HG03378 (cell line): ENCODE results near the gene CFAP52.
"Not testable (repeated sequence)": the region's sequence is repeated elsewhere in the genome, so short reads cannot be mapped to it uniquely, and the experiment has no call there.

Source experiments
- ATAC-seq: cut with Tn5 transposase; IDR thresholded peaks from one replicate; pipeline ENCODE4 v1.9.1; 2021; ENCODE audit warnings: mild to moderate bottlenecking, moderate library complexity; ENCODE audit not compliant: unreplicated experiment

The CFAP52 gene

GRCh38 chr17:9576521-9577372 lies at the start of gene CFAP52:
Gene CFAP52, plus strand, starts transcription at chr17:9576642. Its CDS starts 54 bp downstream, at chr17:9576696.
- ATAC-seq = no peak

- ATAC-seq = no peak
These were observed 48.7 kb upstream of the CFAP52 start for GRCh38 chr17:9527788-9528187.

DNA sequence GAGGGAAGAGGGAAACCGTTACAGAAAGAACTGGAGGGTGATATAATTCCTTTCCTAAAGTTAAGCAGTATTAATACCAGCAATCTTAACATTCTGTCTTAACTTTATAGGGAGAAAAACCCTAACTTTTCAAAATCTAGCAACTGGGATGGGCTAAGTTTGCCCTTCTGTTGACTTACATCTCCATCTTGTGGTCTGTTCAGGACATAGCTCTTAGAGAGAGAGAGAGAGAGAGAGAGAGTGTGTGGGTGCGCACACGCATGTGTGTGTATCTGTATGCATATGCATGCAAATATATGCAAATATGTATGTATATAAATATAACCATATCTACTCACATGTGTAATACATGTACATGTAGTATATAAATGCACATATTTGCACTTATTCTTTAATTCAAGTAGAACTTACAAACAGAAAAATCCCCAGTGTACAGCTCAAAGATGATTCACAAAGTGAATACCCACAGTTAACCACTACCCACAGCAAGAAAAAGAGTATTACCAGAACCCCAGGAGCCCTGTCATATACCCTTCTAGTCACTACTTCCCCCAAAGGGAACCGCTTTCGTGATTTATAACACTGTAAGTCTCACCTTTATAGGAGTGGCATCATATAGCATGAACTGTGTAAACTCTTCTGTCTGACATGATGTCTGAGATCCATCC lies 47.3 kb upstream of the CFAP52 start:
- ATAC-seq = no peak

DNA sequence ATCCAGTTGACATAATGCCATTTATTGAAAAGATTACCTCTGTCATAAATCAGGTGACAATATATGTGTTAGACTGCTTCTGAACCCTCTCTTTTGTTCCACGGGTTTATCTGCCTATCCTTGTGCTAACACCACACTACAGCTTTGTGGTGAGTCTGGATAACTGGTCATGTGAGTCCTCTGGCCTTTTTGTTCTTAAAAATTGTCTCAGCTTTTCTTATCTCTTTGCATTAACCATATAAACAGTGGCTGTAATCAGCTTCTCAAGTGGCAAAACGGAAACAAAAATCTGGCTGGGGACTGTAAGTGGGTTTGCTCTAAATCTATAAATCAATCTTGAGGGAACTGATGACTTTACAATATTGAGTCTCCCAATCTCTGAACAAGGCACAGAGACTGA lies 45.4 kb upstream of the CFAP52 start:
- ATAC-seq = no peak

DNA sequence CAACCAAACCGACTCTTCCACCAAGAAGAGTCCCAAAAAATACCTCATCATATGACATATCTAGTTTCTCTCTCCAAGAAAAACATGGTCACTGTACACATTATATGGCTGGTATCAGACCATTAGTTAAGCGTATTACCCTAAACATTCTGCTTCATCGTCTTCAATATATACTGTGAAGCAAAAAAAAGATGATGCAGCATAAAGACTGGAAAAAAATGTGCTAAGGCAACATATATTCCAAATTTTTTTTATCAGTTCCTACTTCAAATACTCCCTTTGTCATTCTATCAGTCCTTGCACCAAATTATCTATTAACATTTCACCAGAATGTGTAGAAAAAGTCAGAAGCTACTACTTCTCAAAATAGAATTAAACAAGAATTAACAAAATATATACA lies 43.7 kb upstream of the CFAP52 start:
- no peak for ATAC-seq

GRCh38 chr17:9533441-9533840 lies 43.0 kb upstream of the CFAP52 start:
- no peak for ATAC-seq

- ATAC-seq = no peak
These were observed 40.4 kb upstream of the CFAP52 start for GRCh38 chr17:9536061-9536460.

GRCh38 chr17:9537177-9537776 lies 39.2 kb upstream of the CFAP52 start:
- ATAC-seq = no peak

GRCh38 chr17:9538626-9539025 lies 37.8 kb upstream of the CFAP52 start:
- no peak for ATAC-seq

GRCh38 chr17:9541718-9542117 lies 34.7 kb upstream of the CFAP52 start:
- no peak for ATAC-seq

- ATAC-seq = no peak
These were observed 32.2 kb upstream of the CFAP52 start for GRCh38 chr17:9544221-9544620.

GRCh38 chr17:9549215-9549614 lies 27.2 kb upstream of the CFAP52 start:
- ATAC-seq = no peak

DNA sequence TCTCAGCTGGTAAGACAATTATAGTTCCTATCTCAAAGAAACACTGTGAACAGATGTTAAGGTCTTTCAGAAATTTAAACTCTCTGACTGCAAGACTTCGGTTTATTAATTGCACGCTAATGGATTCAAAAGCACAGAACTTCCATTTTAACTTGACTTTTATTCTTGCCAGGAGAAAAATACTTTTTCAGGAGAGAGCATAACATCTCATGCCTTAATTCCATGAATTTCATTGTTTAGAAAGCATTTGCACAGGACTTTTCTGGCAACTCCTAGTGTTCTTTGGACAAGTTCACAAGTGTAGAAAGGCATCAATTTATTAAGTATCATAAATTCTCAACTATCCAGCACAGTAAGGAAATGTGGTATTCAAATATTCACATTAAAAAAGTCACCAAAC lies 23.3 kb upstream of the CFAP52 start:
- ATAC-seq = no peak

GRCh38 chr17:9553596-9553995 lies 22.8 kb upstream of the CFAP52 start:
- no peak for ATAC-seq

DNA sequence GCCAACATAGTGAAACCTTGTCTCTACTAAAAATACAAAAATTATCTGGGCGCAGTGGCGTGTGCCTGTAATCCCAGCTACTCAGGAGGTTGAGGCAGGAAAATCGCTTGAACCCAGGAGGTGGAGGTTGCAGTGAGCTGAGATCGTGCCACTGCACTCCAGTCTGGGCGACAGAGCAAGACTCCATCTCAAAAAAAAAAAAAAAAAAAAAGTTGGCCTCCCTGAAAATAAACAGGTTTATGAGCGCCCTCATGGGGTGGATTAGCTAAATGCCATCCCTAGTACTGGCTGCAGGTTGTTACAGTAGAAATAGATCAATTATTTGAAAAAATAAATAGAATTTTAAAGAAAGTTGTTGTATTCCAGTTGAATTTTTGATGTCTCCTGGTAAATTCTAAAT lies 21.7 kb upstream of the CFAP52 start:
- ATAC-seq = not testable (repeated sequence)

DNA sequence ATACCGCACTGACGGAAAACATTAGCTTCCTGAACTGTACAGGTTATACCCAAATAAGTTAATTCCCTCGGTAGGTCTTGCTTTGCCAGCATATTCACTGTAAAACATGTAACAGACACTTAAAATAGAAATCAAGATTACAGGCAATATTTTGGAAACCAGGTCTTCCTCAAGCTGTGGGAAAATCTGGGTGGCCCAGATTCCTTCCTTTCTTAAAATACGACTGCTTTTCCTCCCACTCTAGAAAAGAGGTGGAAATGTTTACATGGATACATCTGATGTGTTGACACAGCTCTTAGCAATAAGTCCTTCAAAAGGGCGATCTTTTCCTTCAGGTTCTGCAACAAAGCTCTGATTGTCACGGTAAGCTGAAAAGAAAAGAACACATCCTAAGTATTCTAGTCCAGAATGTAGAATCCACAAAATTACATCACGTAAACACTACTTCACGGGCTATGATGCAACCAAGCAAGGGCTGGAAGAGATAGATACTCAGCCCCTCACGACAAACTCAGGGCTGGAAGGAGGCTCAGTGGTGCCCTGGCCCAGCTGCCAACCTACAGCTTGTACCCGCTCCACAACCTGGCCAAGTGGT lies 19.2 kb upstream of the CFAP52 start:
- no peak for ATAC-seq

DNA sequence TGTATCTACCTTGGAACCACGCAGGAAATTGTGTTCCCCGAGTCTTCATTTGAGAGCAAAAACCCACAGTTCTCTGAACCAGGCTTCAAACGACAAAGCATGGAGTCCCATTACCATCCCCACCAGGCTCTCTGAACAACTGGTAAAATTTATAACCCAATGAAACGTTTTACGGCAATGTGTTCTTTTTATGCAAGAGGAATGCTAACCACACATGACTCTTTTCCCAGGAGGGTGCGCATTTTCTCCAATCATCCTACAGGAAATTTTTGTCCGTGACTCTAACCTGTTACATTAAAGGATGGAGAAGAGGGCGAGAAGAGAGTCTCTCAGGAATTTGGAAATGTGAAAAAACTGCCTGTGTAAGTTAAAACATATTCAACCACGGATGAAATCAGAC lies 18.6 kb upstream of the CFAP52 start:
- no peak for ATAC-seq

GRCh38 chr17:9564104-9564503 lies 12.3 kb upstream of the CFAP52 start:
- no peak for ATAC-seq

DNA sequence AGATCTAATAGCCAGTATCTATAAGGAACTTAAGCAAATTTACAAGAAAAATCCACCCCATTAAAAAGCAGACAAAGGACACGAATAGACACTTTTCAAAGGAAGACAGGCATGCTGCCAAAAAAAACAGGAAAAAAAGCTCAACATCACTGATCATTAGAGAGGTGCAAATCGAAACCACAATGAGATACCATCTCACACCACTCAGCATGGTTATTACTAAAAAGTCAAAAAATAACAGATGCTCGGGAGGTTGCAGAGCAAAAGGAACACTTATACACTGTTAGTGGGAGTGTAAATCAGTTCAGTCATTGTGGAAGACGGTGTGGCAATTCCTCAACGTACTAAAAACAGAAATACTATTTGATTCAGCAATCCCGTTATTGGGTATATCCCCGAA lies 10.4 kb upstream of the CFAP52 start:
- no peak for ATAC-seq

DNA sequence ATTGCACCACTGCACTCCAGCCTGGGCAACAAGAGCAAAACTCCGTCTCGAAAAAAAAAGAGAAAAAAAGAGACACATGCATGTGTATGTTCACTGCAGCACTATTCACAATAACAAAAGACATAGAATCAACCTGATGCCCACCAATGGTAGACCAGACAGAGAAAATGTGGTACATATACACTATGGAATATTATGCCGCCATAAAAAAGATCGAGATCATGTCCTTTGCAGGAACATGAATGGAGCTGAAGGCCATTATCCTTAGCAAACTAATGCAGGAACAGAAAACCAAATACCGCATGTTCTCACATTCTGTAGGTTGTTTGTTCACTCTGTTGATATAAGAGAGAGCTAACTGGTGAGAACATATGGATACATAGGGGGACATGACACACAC lies 9.7 kb upstream of the CFAP52 start:
- not testable (repeated sequence) for ATAC-seq

GRCh38 chr17:9568004-9568403 lies 8.4 kb upstream of the CFAP52 start:
- no peak for ATAC-seq
